Fibroblast of the aortic adventitia (primary cell): Measurements from ENCODE around the gene PLEKHA6. TPM values are rescaled to one million over a fixed set of nuclear protein-coding genes. Genes with fewer than 3 reads are reported as not detected.

Source experiments
- DNase-seq: peaks from one replicate; pipeline ENCODE4 v3.0.0-alpha.2; 2010; ENCODE audit warnings: low read depth
- H3K4me3 ChIP-seq: 2 replicates; pipeline ENCODE4 v1.5.1; 2011; ENCODE audit warnings: low read depth, mild to moderate bottlenecking, control low read depth, low read length, moderate library complexity
- CTCF ChIP-seq: IDR thresholded peaks from 2 replicates; pipeline ENCODE4 v1.5.1; 2011; ENCODE audit warnings: mild to moderate bottlenecking, low read length, control low read depth, inconsistent platforms; ENCODE audit not compliant: insufficient read depth
- total RNA-seq: library from RNA; depleted of rRNA; stranded (reverse); fragments of >200 nt; gene quantifications from 2 replicates; pipeline ENCODE4 v1.2.3, GENCODE V29; 2012; ENCODE audit warnings: low replicate concordance

Gene PLEKHA6
- total RNA-seq, 1 donor, result 3.6 TPM

GRCh38 chr1:204206121-204206520 is 153.6 kb downstream of the PLEKHA6 start:
- peak; percentile 26 for TF ChIP-seq CTCF
- no peak overlapping the region for H3K4me3 ChIP-seq
- peak; percentile 45 for DNase-seq

GRCh38 chr1:204205486-204205885 is 154.2 kb downstream of the PLEKHA6 start:
- H3K4me3 ChIP-seq, result no peak overlapping the region
- TF ChIP-seq CTCF, result no peak
- no peak for DNase-seq

GRCh38 chr1:204204944-204205343 is 154.8 kb downstream of the PLEKHA6 start:
- H3K4me3 ChIP-seq, result no peak overlapping the region
- DNase-seq, result no peak
- TF ChIP-seq CTCF, result no peak

- DNase-seq, result no peak
- H3K4me3 ChIP-seq, result no peak overlapping the region
- no peak for TF ChIP-seq CTCF
Measured at GRCh38 chr1:204203206-204203767, 156.4 kb downstream of the PLEKHA6 start.

GRCh38 chr1:204202481-204202880 is 157.2 kb downstream of the PLEKHA6 start:
- DNase-seq, result no peak
- H3K4me3 ChIP-seq, result no peak overlapping the region
- TF ChIP-seq CTCF, result no peak

GRCh38 chr1:204201348-204202040 is 158.2 kb downstream of the PLEKHA6 start:
- no peak for DNase-seq
- no peak overlapping the region for H3K4me3 ChIP-seq
- TF ChIP-seq CTCF, result no peak
